ENCODE data around the gene TRIP4. TPM values are rescaled to one million over a fixed set of nuclear protein-coding genes. Genes with fewer than 3 reads are reported as not detected.

Gene TRIP4
- polyA plus RNA-seq, 2 of the 4 experiments (the other 2 are of a cell fraction), result 24.8 to 34.9 TPM

DNA sequence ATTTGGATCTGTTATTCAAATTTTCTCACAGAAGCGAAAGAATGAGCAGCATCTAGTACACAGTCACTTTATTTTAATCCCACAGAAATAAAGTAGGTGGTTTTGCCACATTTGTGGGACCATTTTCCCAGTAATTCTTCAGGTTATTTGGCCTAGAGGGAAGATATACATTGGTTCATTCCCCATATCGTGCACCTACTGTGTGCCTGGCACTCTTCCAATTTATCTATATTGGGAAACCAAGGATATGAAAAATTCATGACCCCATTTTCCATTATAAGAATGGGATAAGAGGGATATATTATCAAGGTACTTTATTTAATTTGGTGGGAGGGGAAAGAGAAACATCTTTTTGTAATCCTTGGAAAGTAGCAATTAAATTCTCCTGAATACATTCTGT, 35.1 kb downstream of the TRIP4 start:
- no peak for ATAC-seq
- Histone ChIP-seq H3K4me2 (no peak overlapping the region), H3K4me1 (peaks cover 15% of the 10 kb centered on the region), H3K4me3 (no peak overlapping the region), H3K27ac (no peak overlapping the region), H3K9me3 (no peaks in the 10 kb centered on the region)
- no peak for FAIRE-seq
- CTCF ChIA-PET, result interaction anchor here (1.1 to 1.4 kb wide), 2 partner anchors 35 to 231 kb away, joined by 3 to 4 read pairs; partner anchors contain the start of gene TRIP4
- POLR2A ChIA-PET, result no interaction called here
- WGBS (ENCODE audit: missing lambda C conversion rate), result 92% methylated on average over 2 of the region's 2 CpGs
- no peak for TF ChIP-seq POLR2A (IDR thresholded peaks at IDR 0.05; ENCODE audit: low read length)
- DNase-seq (ENCODE audit: low read depth in 1 of 2, low spot score in 1 of 2), result no peak

DNA sequence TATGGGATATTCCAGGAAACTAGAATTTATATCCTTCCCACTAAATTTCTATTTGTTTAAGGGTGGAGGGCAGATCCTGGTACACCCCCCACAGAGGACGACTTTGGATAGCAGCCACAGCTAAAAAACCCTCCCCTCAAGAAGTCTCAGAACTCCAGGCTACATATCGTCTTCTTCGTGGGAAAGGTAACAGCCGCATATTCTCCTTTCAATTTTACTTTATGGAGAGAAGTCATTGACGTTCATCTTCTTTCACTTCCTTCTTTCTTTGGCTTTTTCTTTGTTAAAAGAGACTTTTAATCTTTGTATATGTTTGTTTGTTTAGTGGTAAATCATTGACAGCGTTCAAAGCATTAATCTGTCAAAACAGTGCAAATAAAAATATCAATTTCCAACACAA, 36.3 kb downstream of the TRIP4 start:
- FAIRE-seq (peak; percentile 79), DNase-seq (ENCODE audit: low read depth in 1 of 2, low spot score in 1 of 2) (no peak), ATAC-seq (no peak)
- ChIA-PET CTCF (interaction anchor here (0.5 to 6.1 kb wide), 3 partner anchors 188 to 257 kb away, joined by 5 to 90 read pairs (median 29); no protein-coding TSS in a partner anchor), POLR2A (no interaction called here)
- Histone ChIP-seq H3K4me1 (peaks cover 15% of the 10 kb centered on the region), H3K9me3 (no peaks in the 10 kb centered on the region), H3K4me2 (peak overlapping the region; percentile 31; the same call in 1 of the 3 replicates), H3K4me3 (no peak overlapping the region), H3K27ac (no peak overlapping the region)
- 61% methylated on average over 6 of the region's 6 CpGs for WGBS (ENCODE audit: missing lambda C conversion rate)
- TF ChIP-seq CBX2 (IDR thresholded peaks at IDR 0.05; ENCODE audit: borderline replicate concordance, low read depth) (no peak), ESRRA (IDR thresholded peaks at IDR 0.05; ENCODE audit: borderline replicate concordance, low read length) (no peak), FOSB (CRISPR knock-in tag; IDR thresholded peaks at IDR 0.05) (no peak), JUN (IDR thresholded peaks at IDR 0.05) (no peak)
- TF ChIP-seq, protein P1, sequence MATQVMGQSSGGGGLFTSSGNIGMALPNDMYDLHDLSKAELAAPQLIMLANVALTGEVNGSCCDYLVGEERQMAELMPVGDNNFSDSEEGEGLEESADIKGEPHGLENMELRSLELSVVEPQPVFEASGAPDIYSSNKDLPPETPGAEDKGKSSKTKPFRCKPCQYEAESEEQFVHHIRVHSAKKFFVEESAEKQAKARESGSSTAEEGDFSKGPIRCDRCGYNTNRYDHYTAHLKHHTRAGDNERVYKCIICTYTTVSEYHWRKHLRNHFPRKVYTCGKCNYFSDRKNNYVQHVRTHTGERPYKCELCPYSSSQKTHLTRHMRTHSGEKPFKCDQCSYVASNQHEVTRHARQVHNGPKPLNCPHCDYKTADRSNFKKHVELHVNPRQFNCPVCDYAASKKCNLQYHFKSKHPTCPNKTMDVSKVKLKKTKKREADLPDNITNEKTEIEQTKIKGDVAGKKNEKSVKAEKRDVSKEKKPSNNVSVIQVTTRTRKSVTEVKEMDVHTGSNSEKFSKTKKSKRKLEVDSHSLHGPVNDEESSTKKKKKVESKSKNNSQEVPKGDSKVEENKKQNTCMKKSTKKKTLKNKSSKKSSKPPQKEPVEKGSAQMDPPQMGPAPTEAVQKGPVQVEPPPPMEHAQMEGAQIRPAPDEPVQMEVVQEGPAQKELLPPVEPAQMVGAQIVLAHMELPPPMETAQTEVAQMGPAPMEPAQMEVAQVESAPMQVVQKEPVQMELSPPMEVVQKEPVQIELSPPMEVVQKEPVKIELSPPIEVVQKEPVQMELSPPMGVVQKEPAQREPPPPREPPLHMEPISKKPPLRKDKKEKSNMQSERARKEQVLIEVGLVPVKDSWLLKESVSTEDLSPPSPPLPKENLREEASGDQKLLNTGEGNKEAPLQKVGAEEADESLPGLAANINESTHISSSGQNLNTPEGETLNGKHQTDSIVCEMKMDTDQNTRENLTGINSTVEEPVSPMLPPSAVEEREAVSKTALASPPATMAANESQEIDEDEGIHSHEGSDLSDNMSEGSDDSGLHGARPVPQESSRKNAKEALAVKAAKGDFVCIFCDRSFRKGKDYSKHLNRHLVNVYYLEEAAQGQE (IDR thresholded peaks at IDR 0.05), result no peak

DNA sequence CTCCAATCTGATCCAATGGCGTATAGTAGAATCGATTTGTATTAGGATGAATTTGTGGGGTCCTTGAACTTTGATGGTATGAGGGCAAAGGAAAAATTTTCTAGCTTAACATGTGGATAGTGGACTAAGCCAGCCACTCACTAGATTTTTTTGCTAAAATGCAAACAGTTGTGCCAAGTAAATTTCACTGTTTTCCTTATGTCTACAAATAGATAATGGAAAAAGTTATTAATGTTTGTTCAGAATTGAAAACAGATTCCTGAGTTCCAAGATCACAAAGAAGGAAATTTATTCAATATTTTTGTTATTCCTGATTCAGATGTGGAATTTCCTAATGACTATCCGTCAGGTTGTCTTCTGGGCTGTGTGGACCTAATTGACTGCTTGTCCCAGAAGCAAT, 37.6 kb downstream of the TRIP4 start:
- DNase-seq (ENCODE audit: low read depth in 1 of 2, low spot score in 1 of 2) (no peak), ATAC-seq (no peak), FAIRE-seq (no peak)
- no peak overlapping the region for H3K4me2 ChIP-seq
- POLR2A ChIA-PET, result no interaction called here
- H3K27ac ChIP-seq, result no peak overlapping the region
- H3K4me3 ChIP-seq, result no peak overlapping the region
- TF ChIP-seq ZC3H11A (IDR thresholded peaks at IDR 0.05) (no peak), BHLHE40 (IDR thresholded peaks at IDR 0.05; ENCODE audit: low read depth, low read length) (no peak), MAFK (IDR thresholded peaks at IDR 0.05; ENCODE audit: partially characterized antibody) (no peak), ZFP36 (IDR thresholded peaks at IDR 0.05; ENCODE audit: borderline replicate concordance, partially characterized antibody) (no peak), JUNB (IDR thresholded peaks at IDR 0.05) (no peak), GATA3 (IDR thresholded peaks at IDR 0.05; ENCODE audit: borderline replicate concordance) (no peak), SMC3 (IDR thresholded peaks at IDR 0.05) (no peak), EHF (CRISPR knock-in tag; IDR thresholded peaks at IDR 0.05) (no peak)
- peaks cover 15% of the 10 kb centered on the region for H3K4me1 ChIP-seq
- CTCF ChIA-PET, result interaction anchor here (1.2 to 6.1 kb wide), 8 partner anchors 8 to 256 kb away, joined by 3 to 90 read pairs (median 4); no protein-coding TSS in a partner anchor
- WGBS (ENCODE audit: missing lambda C conversion rate), result 90% methylated on average over 3 of the region's 3 CpGs
- H3K9me3 ChIP-seq, result no peaks in the 10 kb centered on the region

GRCh38 chr15:64426845-64427465, 39.3 kb downstream of the TRIP4 start:
- ATAC-seq, result peak in 1 of 2 experiments; percentile 69; a peak in 3 of 6 replicates
- peaks cover 15% of the 10 kb centered on the region for H3K4me1 ChIP-seq
- ChIA-PET POLR2A (interaction anchor here (0.6 to 0.9 kb wide), 2 partner anchors 254 to 707 kb away, joined by 3 read pairs; no protein-coding TSS in a partner anchor), CTCF (interaction anchor here (0.6 to 6.1 kb wide), 26 partner anchors 9 to 392 kb away, joined by 3 to 90 read pairs (median 4); partner anchors contain the start of gene ZNF609)
- no peak overlapping the region for H3K4me2 ChIP-seq
- WGBS (ENCODE audit: missing lambda C conversion rate), result 76% methylated on average over 7 of the region's 7 CpGs
- no peak overlapping the region for H3K4me3 ChIP-seq
- DNase-seq (ENCODE audit: low read depth in 1 of 2, low spot score in 1 of 2), result peak in 1 of 2 experiments; percentile 26
- TF ChIP-seq SMC3 (IDR thresholded peaks at IDR 0.05), result peak; percentile 78
- peak; percentile 68 to 76 for TF ChIP-seq RAD21 (conservative IDR thresholded peaks at IDR 0.05 in 1 of 2, IDR thresholded peaks at IDR 0.05 in 1 of 2)
- TF ChIP-seq ESRRA (IDR thresholded peaks at IDR 0.05; ENCODE audit: borderline replicate concordance, low read length), result no peak
- TF ChIP-seq, protein P2, sequence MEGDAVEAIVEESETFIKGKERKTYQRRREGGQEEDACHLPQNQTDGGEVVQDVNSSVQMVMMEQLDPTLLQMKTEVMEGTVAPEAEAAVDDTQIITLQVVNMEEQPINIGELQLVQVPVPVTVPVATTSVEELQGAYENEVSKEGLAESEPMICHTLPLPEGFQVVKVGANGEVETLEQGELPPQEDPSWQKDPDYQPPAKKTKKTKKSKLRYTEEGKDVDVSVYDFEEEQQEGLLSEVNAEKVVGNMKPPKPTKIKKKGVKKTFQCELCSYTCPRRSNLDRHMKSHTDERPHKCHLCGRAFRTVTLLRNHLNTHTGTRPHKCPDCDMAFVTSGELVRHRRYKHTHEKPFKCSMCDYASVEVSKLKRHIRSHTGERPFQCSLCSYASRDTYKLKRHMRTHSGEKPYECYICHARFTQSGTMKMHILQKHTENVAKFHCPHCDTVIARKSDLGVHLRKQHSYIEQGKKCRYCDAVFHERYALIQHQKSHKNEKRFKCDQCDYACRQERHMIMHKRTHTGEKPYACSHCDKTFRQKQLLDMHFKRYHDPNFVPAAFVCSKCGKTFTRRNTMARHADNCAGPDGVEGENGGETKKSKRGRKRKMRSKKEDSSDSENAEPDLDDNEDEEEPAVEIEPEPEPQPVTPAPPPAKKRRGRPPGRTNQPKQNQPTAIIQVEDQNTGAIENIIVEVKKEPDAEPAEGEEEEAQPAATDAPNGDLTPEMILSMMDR (IDR thresholded peaks at IDR 0.05), result peak; percentile 64
- peak; percentile 56 for FAIRE-seq
- H3K27ac ChIP-seq, result no peak overlapping the region
- no peaks in the 10 kb centered on the region for H3K9me3 ChIP-seq
